VCaP (cell line): ENCODE data around the gene PRODH2.

Experiments used
- H3K27ac ChIP-seq: fragments of 450-650 bp; 2 replicates; pipeline ENCODE4 v1.5.1; 2017
- TF ChIP-seq, protein P1 (sequence below): fragments of 450-650 bp; conservative IDR thresholded peaks from 2 replicates; pipeline ENCODE4 v1.5.1; 2017; ENCODE audit warnings: mild to moderate bottlenecking, moderate library complexity

PRODH2 gene

GRCh38 chr19:35755550-35756376 is 56.9 kb downstream of the PRODH2 start:
- TF ChIP-seq, protein P1, sequence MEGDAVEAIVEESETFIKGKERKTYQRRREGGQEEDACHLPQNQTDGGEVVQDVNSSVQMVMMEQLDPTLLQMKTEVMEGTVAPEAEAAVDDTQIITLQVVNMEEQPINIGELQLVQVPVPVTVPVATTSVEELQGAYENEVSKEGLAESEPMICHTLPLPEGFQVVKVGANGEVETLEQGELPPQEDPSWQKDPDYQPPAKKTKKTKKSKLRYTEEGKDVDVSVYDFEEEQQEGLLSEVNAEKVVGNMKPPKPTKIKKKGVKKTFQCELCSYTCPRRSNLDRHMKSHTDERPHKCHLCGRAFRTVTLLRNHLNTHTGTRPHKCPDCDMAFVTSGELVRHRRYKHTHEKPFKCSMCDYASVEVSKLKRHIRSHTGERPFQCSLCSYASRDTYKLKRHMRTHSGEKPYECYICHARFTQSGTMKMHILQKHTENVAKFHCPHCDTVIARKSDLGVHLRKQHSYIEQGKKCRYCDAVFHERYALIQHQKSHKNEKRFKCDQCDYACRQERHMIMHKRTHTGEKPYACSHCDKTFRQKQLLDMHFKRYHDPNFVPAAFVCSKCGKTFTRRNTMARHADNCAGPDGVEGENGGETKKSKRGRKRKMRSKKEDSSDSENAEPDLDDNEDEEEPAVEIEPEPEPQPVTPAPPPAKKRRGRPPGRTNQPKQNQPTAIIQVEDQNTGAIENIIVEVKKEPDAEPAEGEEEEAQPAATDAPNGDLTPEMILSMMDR = no peak
- H3K27ac ChIP-seq = no peak overlapping the region

DNA sequence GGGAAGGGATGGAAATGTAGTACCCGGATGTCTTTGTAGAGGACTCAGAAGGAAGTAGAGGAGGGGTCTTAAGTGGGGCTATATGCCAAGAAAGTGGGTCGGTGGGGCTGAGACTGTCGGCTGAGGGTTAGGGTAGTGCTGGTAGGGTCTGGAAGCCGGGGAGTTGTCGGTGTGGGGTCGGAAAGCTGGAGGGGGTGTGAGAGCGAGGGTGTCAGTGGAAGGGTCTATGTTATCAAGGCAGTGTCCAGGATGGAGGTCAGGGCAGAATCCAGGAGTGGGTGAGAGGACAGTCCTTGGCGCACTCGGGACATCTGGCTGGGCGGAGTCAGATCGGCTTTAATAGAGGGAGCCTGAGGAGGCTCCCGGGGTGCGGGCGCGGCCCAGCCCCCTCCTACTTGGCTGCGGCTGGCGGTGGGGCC is 57.5 kb downstream of the PRODH2 start:
- TF ChIP-seq, protein P1 = no peak
- H3K27ac ChIP-seq = no peak overlapping the region

DNA sequence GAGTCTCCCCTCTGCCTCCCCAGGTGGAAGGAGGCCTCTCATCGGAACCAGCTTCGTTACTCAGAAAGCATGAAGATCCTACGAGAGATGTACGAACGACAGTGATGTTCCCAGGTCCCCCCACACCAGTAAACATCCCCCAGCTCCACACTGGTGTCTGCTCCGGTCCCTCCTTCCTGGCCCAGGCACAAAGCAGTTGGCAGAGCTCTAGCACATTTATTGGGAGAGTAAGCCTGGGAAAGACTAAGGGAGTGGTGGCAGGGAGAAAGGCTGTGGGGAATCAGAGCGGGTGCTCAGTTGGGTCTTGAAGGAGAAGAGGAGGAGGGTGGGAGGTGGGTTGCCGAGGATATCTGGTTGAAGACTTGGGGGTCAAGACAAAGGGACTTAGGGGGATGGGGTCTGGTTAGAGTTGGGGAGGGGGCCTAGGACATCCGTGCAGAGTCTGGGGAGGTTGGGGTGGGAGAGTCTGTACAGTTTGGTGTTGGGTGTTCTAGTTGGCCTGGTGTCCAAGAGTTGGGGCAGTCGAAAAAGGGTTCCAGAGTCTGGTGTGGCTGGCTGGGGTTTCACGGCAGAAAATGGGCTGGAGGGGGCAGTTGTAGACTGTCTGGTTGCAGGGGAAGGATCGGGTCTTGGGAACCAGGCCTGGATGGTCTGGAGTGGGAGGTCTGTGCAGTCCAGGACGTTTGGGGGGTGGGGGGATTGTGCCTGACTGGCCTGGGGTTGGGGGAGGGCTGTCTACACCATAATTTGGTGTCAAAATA is 58.1 kb downstream of the PRODH2 start:
- TF ChIP-seq, protein P1 = no peak

GRCh38 chr19:35753634-35754369 is 58.8 kb downstream of the PRODH2 start:
- H3K27ac ChIP-seq = no peak overlapping the region
- TF ChIP-seq, protein P1 = no peak

More for the DNA sequence above, 58.1 kb downstream of the PRODH2 start:
- H3K27ac ChIP-seq = no peak overlapping the region

GRCh38 chr19:35752746-35753350 is 59.8 kb downstream of the PRODH2 start:
- H3K27ac ChIP-seq = no peak overlapping the region
- TF ChIP-seq, protein P1 = no peak

DNA sequence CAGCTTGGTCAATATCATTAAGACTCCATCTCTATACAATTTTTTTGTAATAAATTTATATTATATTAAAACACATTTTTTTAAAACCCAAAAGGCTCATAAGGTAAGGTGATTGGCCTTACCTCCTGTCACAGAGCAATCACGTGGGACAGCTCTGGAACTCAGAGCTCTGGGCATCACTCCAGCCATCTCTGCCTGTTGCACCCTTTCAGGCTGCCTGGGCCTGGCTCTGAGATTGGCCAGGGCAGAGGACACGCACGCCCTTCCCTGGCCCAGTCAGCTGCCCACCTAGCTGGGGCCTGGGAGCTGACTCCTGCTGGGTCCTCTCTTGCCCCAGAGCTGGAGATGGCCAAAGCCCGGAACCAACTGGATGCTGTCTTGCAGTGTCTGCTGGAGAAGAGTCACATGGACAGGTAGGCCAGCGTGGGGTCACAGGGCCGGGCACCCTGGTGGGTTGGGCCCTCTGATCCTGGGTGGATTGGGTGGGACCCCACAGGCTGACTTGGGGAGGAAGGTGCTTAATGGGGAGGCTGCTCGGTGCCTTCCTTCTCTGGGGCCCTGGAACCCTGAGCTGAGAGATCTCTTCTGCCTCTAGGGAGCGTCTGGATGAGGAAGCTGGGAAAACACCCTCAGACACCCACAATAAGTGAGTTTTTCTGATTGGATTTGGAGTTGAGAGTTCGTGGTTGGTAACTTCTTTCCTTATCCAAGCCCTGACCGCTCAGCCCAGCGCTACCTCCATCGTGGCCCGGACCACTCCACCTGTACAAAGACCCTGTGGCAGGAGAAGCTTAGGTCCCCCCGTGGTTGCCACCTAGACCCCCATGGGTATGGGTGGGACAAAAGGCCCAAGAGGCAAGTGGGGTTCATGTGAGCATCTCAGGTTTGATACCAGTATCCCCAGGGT is 60.6 kb downstream of the PRODH2 start:
- TF ChIP-seq, protein P1 = no peak
- H3K27ac ChIP-seq = no peak overlapping the region
